Measurements from ENCODE around the gene HNRNPH2.

HNRNPH2 gene

DNA sequence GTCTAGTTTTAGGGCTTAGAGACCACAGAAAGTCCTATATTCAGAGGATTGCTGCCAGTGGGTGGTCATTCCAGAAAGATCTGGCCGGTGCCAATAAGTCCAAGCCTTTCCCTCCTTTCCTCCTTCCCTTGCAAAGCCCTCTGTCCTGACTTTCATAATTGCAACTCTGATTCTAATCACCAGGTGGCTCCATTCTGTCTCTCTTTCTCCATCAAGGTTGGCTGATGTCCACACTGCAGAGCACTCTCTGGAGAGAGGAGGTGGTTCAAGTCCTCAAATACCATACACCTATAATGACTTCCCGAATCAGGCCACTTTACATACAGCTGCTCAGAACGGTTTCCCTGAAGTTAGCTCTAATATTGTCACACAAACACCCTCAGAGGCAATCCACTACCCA lies 54.9 kb downstream of the HNRNPH2 start:
- no peak for DNase-seq
